ENCODE data around the gene EFCAB8. TPM values are rescaled to one million over a fixed set of nuclear protein-coding genes. Genes with fewer than 3 reads are reported as not detected.

The EFCAB8 gene
- total and polyA plus RNA-seq, 8 donors, result 0.18 to 0.45 TPM; not detected in 6

GRCh38 chr20:32918751-32919150, 60.0 kb downstream of the EFCAB8 start:
- Histone ChIP-seq H3K36me3 (no peaks in the 10 kb centered on the region), H3K9me3 (peaks cover 11 to 26% (median 17%) of the 10 kb centered on the region in 4 donors), H3K4me1 (no peaks in the 10 kb centered on the region), H3K27me3 (no peaks in the 10 kb centered on the region), H3K4me3 (no peak overlapping the region), H3K27ac (no peak overlapping the region)
- 75 to 100% (median 91%) methylated on average over 1 of the region's 1 CpG for WGBS, 5 donors
- intact Hi-C loops (cut with DNase I; ENCODE audit: low total_unique reads), result no loop called here
- peak in 1 of 2 donors; percentile 3 for DNase-seq
- no peak for TF ChIP-seq EP300 (IDR thresholded peaks at IDR 0.05)
- TF ChIP-seq POLR2A (IDR thresholded peaks at IDR 0.05), result no peak
- no peak for TF ChIP-seq POLR2AphosphoS5 (IDR thresholded peaks at IDR 0.05)
- TF ChIP-seq CTCF (IDR thresholded peaks at IDR 0.05), result no peak

- WGBS, 5 donors, result 86 to 92% (median 89%) methylated on average over 12 of the region's 12 CpGs
- intact Hi-C loops (cut with DNase I; ENCODE audit: low total_unique reads), result no loop called here
- H3K27me3 ChIP-seq, result no peaks in the 10 kb centered on the region
- H3K4me3 ChIP-seq, result no peak overlapping the region
- TF ChIP-seq CTCF (IDR thresholded peaks at IDR 0.05) (no peak), POLR2A (IDR thresholded peaks at IDR 0.05) (no peak), POLR2AphosphoS5 (IDR thresholded peaks at IDR 0.05) (no peak), EP300 (IDR thresholded peaks at IDR 0.05) (no peak)
- H3K4me1 ChIP-seq, result no peaks in the 10 kb centered on the region
- no peaks in the 10 kb centered on the region for H3K36me3 ChIP-seq
- H3K9me3 ChIP-seq, result peaks cover 10 to 19% (median 14%) of the 10 kb centered on the region in 4 donors
- H3K27ac ChIP-seq, result no peak overlapping the region
- DNase-seq, result peak in 1 of 2 donors; percentile 21
Measured at GRCh38 chr20:32920066-32920465, 61.3 kb downstream of the EFCAB8 start.

GRCh38 chr20:32920530-32921298, 62.0 kb downstream of the EFCAB8 start:
- WGBS, 5 donors, result 73 to 83% (median 82%) methylated on average over 6 of the region's 6 CpGs
- Histone ChIP-seq H3K36me3 (no peaks in the 10 kb centered on the region), H3K9me3 (peaks cover 5 to 13% (median 10%) of the 10 kb centered on the region in 4 donors), H3K27ac (no peak overlapping the region), H3K4me1 (no peaks in the 10 kb centered on the region), H3K27me3 (no peaks in the 10 kb centered on the region), H3K4me3 (no peak overlapping the region)
- intact Hi-C loops (cut with DNase I; ENCODE audit: low total_unique reads), result no loop called here
- DNase-seq, result peak in 1 of 2 donors; percentile 8
- TF ChIP-seq POLR2A (IDR thresholded peaks at IDR 0.05) (no peak), POLR2AphosphoS5 (IDR thresholded peaks at IDR 0.05) (no peak), CTCF (IDR thresholded peaks at IDR 0.05) (no peak), EP300 (IDR thresholded peaks at IDR 0.05) (no peak)

GRCh38 chr20:32922466-32922865, 63.7 kb downstream of the EFCAB8 start:
- TF ChIP-seq POLR2A (IDR thresholded peaks at IDR 0.05) (no peak), EP300 (IDR thresholded peaks at IDR 0.05) (no peak), POLR2AphosphoS5 (IDR thresholded peaks at IDR 0.05) (no peak), CTCF (IDR thresholded peaks at IDR 0.05) (no peak)
- intact Hi-C loops (cut with DNase I; ENCODE audit: low total_unique reads), result no loop called here
- no peak overlapping the region for H3K4me3 ChIP-seq
- peak in 1 of 2 donors; percentile 4 for DNase-seq
- no peaks in the 10 kb centered on the region for H3K27me3 ChIP-seq
- no peaks in the 10 kb centered on the region for H3K9me3 ChIP-seq
- 66 to 82% (median 77%) methylated on average over 3 of the region's 3 CpGs for WGBS, 5 donors
- H3K27ac ChIP-seq, result no peak overlapping the region
- no peaks in the 10 kb centered on the region for H3K36me3 ChIP-seq
- H3K4me1 ChIP-seq, result no peaks in the 10 kb centered on the region

All from stomach (tissue), 9 donors.